ENCODE results near the gene FAM236B. TPM values are rescaled to one million over a fixed set of nuclear protein-coding genes. Genes with fewer than 3 reads are reported as not detected.
"Not testable (repeated sequence)": the region's sequence is repeated elsewhere in the genome, so short reads cannot be mapped to it uniquely, and the experiment has no call there.

FAM236B gene
- total and polyA plus RNA-seq, 10 of the 15 experiments (the other 5 are each of a cell fraction or from before 2014, with no cell fraction given), result not detected

- H3K79me2 ChIP-seq (ENCODE audit: control insufficient read depth, insufficient read depth, low read length); in situ Hi-C loops (cut with MboI); CTCF ChIA-PET; H3K36me3 ChIP-seq (ENCODE audit: control insufficient read depth in 2 of 2, insufficient read depth in 2 of 2, low read length in 1 of 2); POLR2A ChIA-PET; H3K27ac ChIP-seq (ENCODE audit: control insufficient read depth, insufficient read depth); ATAC-seq; H3K4me3 ChIP-seq; DNase-seq (ENCODE audit: low read depth, low spot score); RAD21 ChIA-PET (ENCODE audit: unreplicated experiment); H3K4me2 ChIP-seq (ENCODE audit: control insufficient read depth, insufficient read depth); H4K20me1 ChIP-seq (ENCODE audit: control insufficient read depth, insufficient read depth); H3K9ac ChIP-seq (ENCODE audit: control insufficient read depth, insufficient read depth, low read length); H3K27me3 ChIP-seq (replicated peaks in 1 of 2; ENCODE audit: control insufficient read depth in 2 of 2, insufficient read depth in 2 of 2, low read length in 1 of 2); H3K4me1 ChIP-seq (ENCODE audit: control insufficient read depth, insufficient read depth, low read length); H2AFZ ChIP-seq (ENCODE audit: control insufficient read depth, low read depth, low read length); FAIRE-seq; BruUV-seq (replicated peaks); SMC1A ChIA-PET (ENCODE audit: uncharacterized antibody, unreplicated experiment); H3K9me3 ChIP-seq (replicated peaks; ENCODE audit: control insufficient read depth, insufficient read depth, low read length); intact Hi-C loops (cut with micrococcal nuclease; ENCODE audit: unreplicated experiment): not testable (repeated sequence)
- WGBS (ENCODE audit: insufficient coverage, insufficient replicate concordance, low lambda C conversion rate, missing lambda C conversion rate), result 36% methylated on average over 8 of the region's 8 CpGs
Measured at GRCh38 chrX:72733636-72734035, 48.8 kb downstream of the FAM236B start.

Small RNAs within 50 kb of the gene (small RNA-seq; reads per million reads assigned to genes)
- not detected for gene RNU1-112P

Other genes starting within 250 kb of the FAM236B start
Only the 7 nearest of the 8 such genes appear.
- gene HDAC8, start 209.8 kb downstream of the FAM236B start, total RNA-seq (2014; rRNA removed), result 19.8 and 20.0 TPM in 2 replicates
- gene HDAC8, start 209.8 kb downstream of the FAM236B start, total RNA-seq (2014; rRNA removed; fragmentation: Illumina TruSeq; extraction: Trizol), result 26.8 and 27.0 TPM in 2 replicates
- 20.3 and 20.6 TPM in 2 replicates for gene HDAC8, start 209.8 kb downstream of the FAM236B start, total RNA-seq (2021)
- gene HDAC8, start 209.8 kb downstream of the FAM236B start, polyA plus RNA-seq (2011; rRNA removed), result 32.1 and 33.0 TPM in 2 replicates
- gene HDAC8, start 209.8 kb downstream of the FAM236B start, polyA plus RNA-seq (2014; fragmentation: Illumina TruSeq; extraction: Trizol), result 24.1 and 29.3 TPM in 2 replicates
- gene HDAC8, start 209.8 kb downstream of the FAM236B start, polyA plus RNA-seq (2014; fragmentation: Nextera tagmentation; extraction: Ambion mirVana), result 10 to 100 TPM; 31.3 to 34.1 TPM
- gene HDAC8, start 209.8 kb downstream of the FAM236B start, polyA plus RNA-seq (2014; rRNA removed), result 13.5 and 18.1 TPM in 2 replicates
- 10 to 100 TPM; 33.7 to 34.7 TPM for gene HDAC8, start 209.8 kb downstream of the FAM236B start, polyA plus RNA-seq (2016; fragmentation: Nextera tagmentation; extraction: Ambion mirVana)
- gene PHKA1, start 68.4 kb downstream of the FAM236B start, total RNA-seq (2014; rRNA removed), result under 0.01 and 0.05 TPM in 2 replicates
- 0.05 and 0.09 TPM in 2 replicates for gene PHKA1, start 68.4 kb downstream of the FAM236B start, total RNA-seq (2014; rRNA removed; fragmentation: Illumina TruSeq; extraction: Trizol)
- gene PHKA1, start 68.4 kb downstream of the FAM236B start, total RNA-seq (2021), result 0.08 and 0.15 TPM in 2 replicates
- 0.03 TPM in 1 of 2 replicates, not detected in the other for gene PHKA1, start 68.4 kb downstream of the FAM236B start, polyA plus RNA-seq (2011; rRNA removed)
- gene PHKA1, start 68.4 kb downstream of the FAM236B start, polyA plus RNA-seq (2014; fragmentation: Illumina TruSeq; extraction: Trizol), result 0.06 and 0.08 TPM in 2 replicates
- not detected for gene PHKA1, start 68.4 kb downstream of the FAM236B start, polyA plus RNA-seq (2014; fragmentation: Nextera tagmentation; extraction: Ambion mirVana)
- 0.04 and 0.10 TPM in 2 replicates for gene PHKA1, start 68.4 kb downstream of the FAM236B start, polyA plus RNA-seq (2014; rRNA removed)
- gene PHKA1, start 68.4 kb downstream of the FAM236B start, polyA plus RNA-seq (2016; fragmentation: Nextera tagmentation; extraction: Ambion mirVana), result under 1 TPM in 1 of 2 experiments, not detected in 1; 0.03 TPM
- not detected in 2 replicates for gene DMRTC1B, start 5.8 kb downstream of the FAM236B start, total RNA-seq (2014; rRNA removed)
- gene DMRTC1B, start 5.8 kb downstream of the FAM236B start, total RNA-seq (2014; rRNA removed; fragmentation: Illumina TruSeq; extraction: Trizol), result not detected in 2 replicates
- not detected in 2 replicates for gene DMRTC1B, start 5.8 kb downstream of the FAM236B start, total RNA-seq (2021)
- not detected in 2 replicates for gene DMRTC1B, start 5.8 kb downstream of the FAM236B start, polyA plus RNA-seq (2011; rRNA removed)
- gene DMRTC1B, start 5.8 kb downstream of the FAM236B start, polyA plus RNA-seq (2014; fragmentation: Illumina TruSeq; extraction: Trizol), result not detected in 2 replicates
- gene DMRTC1B, start 5.8 kb downstream of the FAM236B start, polyA plus RNA-seq (2014; fragmentation: Nextera tagmentation; extraction: Ambion mirVana), result not detected
- gene DMRTC1B, start 5.8 kb downstream of the FAM236B start, polyA plus RNA-seq (2014; rRNA removed), result 0.06 TPM in 1 of 2 replicates, not detected in the other
- not detected for gene DMRTC1B, start 5.8 kb downstream of the FAM236B start, polyA plus RNA-seq (2016; fragmentation: Nextera tagmentation; extraction: Ambion mirVana)
- gene FAM236D, start 25.6 kb upstream of the FAM236B start, total RNA-seq (2014; rRNA removed), result not detected in 2 replicates
- gene FAM236D, start 25.6 kb upstream of the FAM236B start, total RNA-seq (2014; rRNA removed; fragmentation: Illumina TruSeq; extraction: Trizol), result not detected in 2 replicates
- gene FAM236D, start 25.6 kb upstream of the FAM236B start, total RNA-seq (2021), result not detected in 2 replicates
- gene FAM236D, start 25.6 kb upstream of the FAM236B start, polyA plus RNA-seq (2011; rRNA removed), result not detected in 2 replicates
- not detected in 2 replicates for gene FAM236D, start 25.6 kb upstream of the FAM236B start, polyA plus RNA-seq (2014; fragmentation: Illumina TruSeq; extraction: Trizol)
- gene FAM236D, start 25.6 kb upstream of the FAM236B start, polyA plus RNA-seq (2014; fragmentation: Nextera tagmentation; extraction: Ambion mirVana), result not detected
- gene FAM236D, start 25.6 kb upstream of the FAM236B start, polyA plus RNA-seq (2014; rRNA removed), result not detected in 2 replicates
- not detected for gene FAM236D, start 25.6 kb upstream of the FAM236B start, polyA plus RNA-seq (2016; fragmentation: Nextera tagmentation; extraction: Ambion mirVana)
- not detected in 2 replicates for gene FAM236C, start 130.0 kb upstream of the FAM236B start, total RNA-seq (2014; rRNA removed)
- gene FAM236C, start 130.0 kb upstream of the FAM236B start, total RNA-seq (2014; rRNA removed; fragmentation: Illumina TruSeq; extraction: Trizol), result not detected in 2 replicates
- not detected in 2 replicates for gene FAM236C, start 130.0 kb upstream of the FAM236B start, total RNA-seq (2021)
- not detected in 2 replicates for gene FAM236C, start 130.0 kb upstream of the FAM236B start, polyA plus RNA-seq (2011; rRNA removed)
- gene FAM236C, start 130.0 kb upstream of the FAM236B start, polyA plus RNA-seq (2014; fragmentation: Illumina TruSeq; extraction: Trizol), result not detected in 2 replicates
- gene FAM236C, start 130.0 kb upstream of the FAM236B start, polyA plus RNA-seq (2014; fragmentation: Nextera tagmentation; extraction: Ambion mirVana), result not detected
- not detected in 2 replicates for gene FAM236C, start 130.0 kb upstream of the FAM236B start, polyA plus RNA-seq (2014; rRNA removed)
- not detected for gene FAM236C, start 130.0 kb upstream of the FAM236B start, polyA plus RNA-seq (2016; fragmentation: Nextera tagmentation; extraction: Ambion mirVana)
- not detected in 2 replicates for gene FAM236A, start 155.5 kb upstream of the FAM236B start, total RNA-seq (2014; rRNA removed)
- not detected in 2 replicates for gene FAM236A, start 155.5 kb upstream of the FAM236B start, total RNA-seq (2014; rRNA removed; fragmentation: Illumina TruSeq; extraction: Trizol)
- not detected in 2 replicates for gene FAM236A, start 155.5 kb upstream of the FAM236B start, total RNA-seq (2021)
- gene FAM236A, start 155.5 kb upstream of the FAM236B start, polyA plus RNA-seq (2011; rRNA removed), result not detected in 2 replicates
- not detected in 2 replicates for gene FAM236A, start 155.5 kb upstream of the FAM236B start, polyA plus RNA-seq (2014; fragmentation: Illumina TruSeq; extraction: Trizol)
- gene FAM236A, start 155.5 kb upstream of the FAM236B start, polyA plus RNA-seq (2014; fragmentation: Nextera tagmentation; extraction: Ambion mirVana), result not detected
- not detected in 2 replicates for gene FAM236A, start 155.5 kb upstream of the FAM236B start, polyA plus RNA-seq (2014; rRNA removed)
- not detected for gene FAM236A, start 155.5 kb upstream of the FAM236B start, polyA plus RNA-seq (2016; fragmentation: Nextera tagmentation; extraction: Ambion mirVana)
- not detected in 2 replicates for gene DMRTC1, start 161.2 kb upstream of the FAM236B start, total RNA-seq (2014; rRNA removed)
- gene DMRTC1, start 161.2 kb upstream of the FAM236B start, total RNA-seq (2014; rRNA removed; fragmentation: Illumina TruSeq; extraction: Trizol), result not detected in 2 replicates
- not detected in 2 replicates for gene DMRTC1, start 161.2 kb upstream of the FAM236B start, total RNA-seq (2021)
- gene DMRTC1, start 161.2 kb upstream of the FAM236B start, polyA plus RNA-seq (2011; rRNA removed), result not detected in 2 replicates
- gene DMRTC1, start 161.2 kb upstream of the FAM236B start, polyA plus RNA-seq (2014; fragmentation: Illumina TruSeq; extraction: Trizol), result not detected in 2 replicates
- not detected for gene DMRTC1, start 161.2 kb upstream of the FAM236B start, polyA plus RNA-seq (2014; fragmentation: Nextera tagmentation; extraction: Ambion mirVana)
- gene DMRTC1, start 161.2 kb upstream of the FAM236B start, polyA plus RNA-seq (2014; rRNA removed), result 0.06 TPM in 1 of 2 replicates, not detected in the other
- not detected for gene DMRTC1, start 161.2 kb upstream of the FAM236B start, polyA plus RNA-seq (2016; fragmentation: Nextera tagmentation; extraction: Ambion mirVana)